BLaER1 (cell line): ENCODE data around the gene PPP1R1A.

Experiments
- H3K27ac ChIP-seq: shearing (Covaris generic); formaldehyde crosslinking; 2 replicates; pipeline ENCODE4 v1.8.1; 2022
- H3K27me3 ChIP-seq: shearing (Covaris generic); formaldehyde crosslinking; 2 replicates; pipeline ENCODE4 v1.8.1; 2022
- H3K36me3 ChIP-seq: shearing (Covaris generic); formaldehyde crosslinking; 2 replicates; pipeline ENCODE4 v1.8.1; 2022
- H3K4me1 ChIP-seq: shearing (Covaris generic); formaldehyde crosslinking; 2 replicates; pipeline ENCODE4 v1.8.1; 2022
- H3K4me2 ChIP-seq: shearing (Covaris generic); formaldehyde crosslinking; 2 replicates; pipeline ENCODE4 v1.8.1; 2022
- H3K4me3 ChIP-seq: shearing (Covaris generic); formaldehyde crosslinking; 2 replicates; pipeline ENCODE4 v1.8.1; 2022
- H3K9ac ChIP-seq: shearing (Covaris generic); formaldehyde crosslinking; 2 replicates; pipeline ENCODE4 v1.8.1; 2022
- H3K9me3 ChIP-seq: shearing (Covaris generic); formaldehyde crosslinking; 2 replicates; pipeline ENCODE4 v1.8.1; 2022
- H4K20me1 ChIP-seq: shearing (Covaris generic); formaldehyde crosslinking; 2 replicates; pipeline ENCODE4 v1.8.1; 2022
- Cebpa-rat ChIP-seq: shearing (Covaris generic); IDR thresholded peaks from 2 replicates; pipeline ENCODE4 v1.8.1; 2022

The PPP1R1A gene

GRCh38 chr12:54544743-54545142 is 43.7 kb downstream of the PPP1R1A start:
- H3K4me1 ChIP-seq: peaks cover 10% of the 10 kb centered on the region
- no peak overlapping the region for H3K4me2 ChIP-seq
- no peaks in the 10 kb centered on the region for H3K9me3 ChIP-seq
- peaks cover 58% of the 10 kb centered on the region for H4K20me1 ChIP-seq
- TF ChIP-seq Cebpa-rat: no peak
- no peak overlapping the region for H3K4me3 ChIP-seq
- H3K9ac ChIP-seq: no peak overlapping the region
- no peak overlapping the region for H3K27ac ChIP-seq
- H3K27me3 ChIP-seq: peaks cover 36% of the 10 kb centered on the region
- peaks cover 62% of the 10 kb centered on the region for H3K36me3 ChIP-seq

- Histone ChIP-seq H3K4me1 (no peaks in the 10 kb centered on the region), H3K4me2 (no peak overlapping the region), H4K20me1 (peaks cover 54% of the 10 kb centered on the region), H3K4me3 (no peak overlapping the region), H3K9me3 (no peaks in the 10 kb centered on the region), H3K36me3 (peaks cover 74% of the 10 kb centered on the region), H3K27me3 (peaks cover 24% of the 10 kb centered on the region), H3K27ac (no peak overlapping the region), H3K9ac (no peak overlapping the region)
- no peak for TF ChIP-seq Cebpa-rat
Measured at GRCh38 chr12:54543526-54543925, 44.9 kb downstream of the PPP1R1A start.

GRCh38 chr12:54541751-54542290 is 46.6 kb downstream of the PPP1R1A start:
- Histone ChIP-seq H3K4me1 (no peaks in the 10 kb centered on the region), H3K36me3 (peaks cover 91% of the 10 kb centered on the region), H3K4me3 (no peak overlapping the region), H3K27me3 (peaks cover 7% of the 10 kb centered on the region; the same call in 1 of the 2 replicates), H3K27ac (no peak overlapping the region), H3K9ac (no peak overlapping the region), H4K20me1 (peaks cover 37% of the 10 kb centered on the region), H3K9me3 (no peaks in the 10 kb centered on the region), H3K4me2 (no peak overlapping the region)
- no peak for TF ChIP-seq Cebpa-rat

- H3K9ac ChIP-seq: no peak overlapping the region
- H3K9me3 ChIP-seq: no peaks in the 10 kb centered on the region
- no peak overlapping the region for H3K27ac ChIP-seq
- H4K20me1 ChIP-seq: peaks cover 34% of the 10 kb centered on the region; the same call in 1 of the 2 replicates
- no peak overlapping the region for H3K4me3 ChIP-seq
- H3K27me3 ChIP-seq: no peaks in the 10 kb centered on the region
- peaks cover 100% of the 10 kb centered on the region for H3K36me3 ChIP-seq
- no peak for TF ChIP-seq Cebpa-rat
- H3K4me1 ChIP-seq: no peaks in the 10 kb centered on the region
- H3K4me2 ChIP-seq: no peak overlapping the region
Measured at GRCh38 chr12:54538136-54538700, 50.2 kb downstream of the PPP1R1A start.

GRCh38 chr12:54535474-54535873 is 53.0 kb downstream of the PPP1R1A start:
- H3K27ac ChIP-seq: no peak overlapping the region
- TF ChIP-seq Cebpa-rat: no peak
- no peaks in the 10 kb centered on the region for H3K4me1 ChIP-seq
- H3K4me2 ChIP-seq: no peak overlapping the region
- no peaks in the 10 kb centered on the region for H3K27me3 ChIP-seq
- peaks cover 22% of the 10 kb centered on the region for H4K20me1 ChIP-seq
- no peak overlapping the region for H3K9ac ChIP-seq
- no peaks in the 10 kb centered on the region for H3K9me3 ChIP-seq
- H3K36me3 ChIP-seq: peaks cover 100% of the 10 kb centered on the region
- no peak overlapping the region for H3K4me3 ChIP-seq

- peaks cover 100% of the 10 kb centered on the region for H3K36me3 ChIP-seq
Measured at GRCh38 chr12:54529581-54529980, 58.9 kb downstream of the PPP1R1A start.

More at GRCh38 chr12:54529581-54529980, 58.9 kb downstream of the PPP1R1A start:
- Histone ChIP-seq H3K9ac (no peak overlapping the region), H3K4me3 (no peak overlapping the region), H3K4me1 (no peaks in the 10 kb centered on the region), H3K9me3 (no peaks in the 10 kb centered on the region), H3K27ac (no peak overlapping the region), H3K4me2 (no peak overlapping the region), H4K20me1 (peaks cover 43% of the 10 kb centered on the region), H3K27me3 (no peaks in the 10 kb centered on the region)
- no peak for TF ChIP-seq Cebpa-rat
